Thyroid gland (tissue), 4 donors: ENCODE results near the gene ST8SIA1. TPM values are rescaled to one million over a fixed set of nuclear protein-coding genes. Genes with fewer than 3 reads are reported as not detected.

ENCODE experiments used
- DNase-seq, 2 donors: peaks; one replicate each; pipeline ENCODE4 v3.0.0-alpha.2; 2019
- H3K27ac ChIP-seq, 3 donors: fragments of 200-600 bp; sonication (generic); 1 replicate in 2 of 3; 2 replicates in 1 of 3; pipeline ENCODE4 v1.5.1; 2016 to 2019; ENCODE audit warnings: mild to moderate bottlenecking in 1 of 3, moderate library complexity in 1 of 3
- H3K27me3 ChIP-seq: fragments of 200-600 bp; sonication (generic); one replicate; pipeline ENCODE4 v1.5.1; 2019
- H3K36me3 ChIP-seq, 2 donors: fragments of 200-600 bp; sonication (generic); one replicate each; pipeline ENCODE4 v1.5.1; 2016 to 2019
- H3K4me1 ChIP-seq, 2 donors: fragments of 200-600 bp; sonication (generic); one replicate each; pipeline ENCODE4 v1.5.1; 2017 to 2019
- H3K4me3 ChIP-seq, 3 donors: fragments of 200-600 bp; sonication (generic); replicated peaks in 1 of 3; 1 replicate in 2 of 3; 2 replicates in 1 of 3; pipeline ENCODE4 v1.5.1; 2016; ENCODE audit warnings: mild to moderate bottlenecking in 1 of 3
- H3K9me3 ChIP-seq: fragments of 200-600 bp; sonication (generic); one replicate; pipeline ENCODE4 v1.5.1; 2017
- CTCF ChIP-seq, 6 experiments: fragments of 200-600 bp in 3 of 6; fragments of 450-650 bp in 3 of 6; sonication (generic) in 3 of 6; IDR thresholded peaks; one replicate each; pipeline ENCODE4 v1.5.1; 2016 to 2019; ENCODE audit warnings: antibody characterized with exemption in 6 of 6, mild to moderate bottlenecking in 2 of 6, inconsistent platforms in 1 of 6, moderate library complexity in 1 of 6
- POLR2A ChIP-seq, 2 donors: fragments of 450-650 bp; IDR thresholded peaks; one replicate each; pipeline ENCODE4 v1.6.1; 2017; ENCODE audit warnings: antibody characterized with exemption in 2 of 2, mild to moderate bottlenecking in 2 of 2, moderate library complexity in 1 of 2
- WGBS, 2 donors: methylation state at CpG; one replicate each; pipeline ENCODE4 v1.1.5; 2017; 5-methylcytosine and 5-hydroxymethylcytosine counted together
- intact Hi-C: fragments of 100-400 bp; cut with DNase I; formaldehyde crosslinking; loops from one replicate; pipeline ENCODE4 v1.15.1; 2023
- total RNA-seq, 4 donors: library from RNA; depleted of rRNA; stranded (reverse); fragments of >200 nt; gene quantifications; one replicate each; pipeline ENCODE4 v1.2.3, GENCODE V29; 2016

ST8SIA1 gene
- total RNA-seq, 4 donors from 2014 or later = 2.5 to 5.2 (median 4.9) TPM

GRCh38 chr12:22321018-22321605, 13.4 kb downstream of the ST8SIA1 start:
- 78 to 84% methylated on average over 11 of the region's 11 CpGs for WGBS, 2 donors
- no peaks in the 10 kb centered on the region for H3K9me3 ChIP-seq
- no peak overlapping the region for H3K4me3 ChIP-seq
- intact Hi-C loops = no loop called here
- H3K27ac ChIP-seq = peak overlapping the region in 2 of 3 donors; percentile 11 to 14
- peaks cover 0 to 4% of the 10 kb centered on the region in 2 donors for H3K4me1 ChIP-seq
- peak; percentile 26 to 39 for DNase-seq
- no peaks in the 10 kb centered on the region for H3K36me3 ChIP-seq
- TF ChIP-seq CTCF (IDR thresholded peaks at IDR 0.05) = no peak
- TF ChIP-seq POLR2A (IDR thresholded peaks at IDR 0.05) = no peak
- no peaks in the 10 kb centered on the region for H3K27me3 ChIP-seq

GRCh38 chr12:22318108-22318737, 16.3 kb downstream of the ST8SIA1 start:
- intact Hi-C loops = no loop called here
- H3K4me3 ChIP-seq = no peak overlapping the region
- peaks cover 9 to 11% of the 10 kb centered on the region in 2 donors for H3K4me1 ChIP-seq
- no peak overlapping the region for H3K27ac ChIP-seq
- no peaks in the 10 kb centered on the region for H3K27me3 ChIP-seq
- TF ChIP-seq POLR2A (IDR thresholded peaks at IDR 0.05) (no peak), CTCF (IDR thresholded peaks at IDR 0.05) (no peak)
- DNase-seq = no peak
- no peaks in the 10 kb centered on the region for H3K9me3 ChIP-seq
- WGBS, 2 donors = 88 to 92% methylated on average over 4 of the region's 4 CpGs
- H3K36me3 ChIP-seq = no peaks in the 10 kb centered on the region

DNA sequence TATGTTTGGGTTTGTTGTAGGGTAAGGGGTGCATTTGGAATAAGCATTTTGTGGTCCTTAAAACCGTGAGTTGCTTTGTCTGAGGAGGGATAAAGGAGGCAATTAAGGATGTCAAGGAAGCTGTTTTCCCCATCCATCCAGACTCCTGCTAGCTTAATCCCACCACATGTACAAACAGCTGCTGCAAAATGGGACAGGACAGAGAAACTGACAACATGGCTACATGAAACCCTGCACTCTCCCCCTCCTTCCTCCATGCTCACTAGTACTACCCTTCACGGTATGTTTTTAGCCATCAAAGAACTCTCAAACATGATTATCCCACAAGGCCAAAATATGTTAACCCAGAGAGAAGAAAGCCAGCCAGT, 20.6 kb downstream of the ST8SIA1 start:
- Histone ChIP-seq H3K27me3 (no peaks in the 10 kb centered on the region), H3K4me1 (peaks cover 30 to 31% of the 10 kb centered on the region in 2 donors), H3K27ac (peak overlapping the region in 2 of 3 donors; percentile 66 to 83), H3K9me3 (no peaks in the 10 kb centered on the region), H3K4me3 (no peak overlapping the region), H3K36me3 (no peaks in the 10 kb centered on the region)
- no peak for DNase-seq
- TF ChIP-seq CTCF (IDR thresholded peaks at IDR 0.05) = no peak
- TF ChIP-seq POLR2A (IDR thresholded peaks at IDR 0.05) = no peak
- intact Hi-C loops = no loop called here
- 89 to 93% methylated on average over 2 of the region's 2 CpGs for WGBS, 2 donors

DNA sequence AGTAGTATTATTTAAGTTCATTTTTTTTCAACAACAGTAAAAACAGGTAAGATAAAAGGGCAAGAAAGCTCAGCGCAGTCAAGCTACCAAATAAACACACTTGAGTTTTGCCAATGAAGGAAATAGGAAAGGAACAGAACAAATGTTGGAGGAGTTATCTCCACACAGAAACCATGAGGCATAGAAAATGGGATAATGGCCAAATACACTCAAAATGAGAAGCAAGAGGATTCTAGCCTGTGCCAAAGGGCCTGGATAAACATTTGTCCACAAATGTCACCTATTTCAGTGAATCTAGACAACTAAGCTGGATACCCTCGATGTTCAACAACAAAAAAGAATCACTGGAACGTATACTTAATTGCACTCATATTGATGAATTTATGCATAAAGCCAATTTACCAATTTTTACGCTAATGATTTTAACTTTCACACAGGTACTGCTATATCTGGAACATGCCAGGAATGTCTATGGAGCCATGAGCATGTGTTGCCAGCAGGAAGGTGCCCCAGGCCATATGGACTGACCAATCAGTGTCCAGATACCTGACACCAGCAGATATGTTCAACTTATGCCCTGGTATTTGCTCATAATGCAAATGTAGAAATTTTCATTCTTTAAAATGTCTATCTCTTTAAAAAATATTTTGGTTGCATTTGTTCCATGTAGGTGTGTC, 21.1 kb downstream of the ST8SIA1 start:
- peak overlapping the region; percentile 10 to 83 (median 66) for H3K27ac ChIP-seq
- peaks cover 30 to 31% of the 10 kb centered on the region in 2 donors for H3K4me1 ChIP-seq
- no peak overlapping the region for H3K4me3 ChIP-seq
- no peak for TF ChIP-seq CTCF (IDR thresholded peaks at IDR 0.05)
- TF ChIP-seq POLR2A (IDR thresholded peaks at IDR 0.05) = no peak
- H3K36me3 ChIP-seq = no peaks in the 10 kb centered on the region
- intact Hi-C loops = no loop called here
- no peaks in the 10 kb centered on the region for H3K9me3 ChIP-seq
- H3K27me3 ChIP-seq = no peaks in the 10 kb centered on the region
- WGBS, 2 donors = 42 to 53% methylated on average over 4 of the region's 4 CpGs
- DNase-seq = peak; percentile 10 to 16

GRCh38 chr12:22312336-22312735, 22.2 kb downstream of the ST8SIA1 start:
- DNase-seq = peak; percentile 48 to 67
- no peaks in the 10 kb centered on the region for H3K9me3 ChIP-seq
- no peaks in the 10 kb centered on the region for H3K36me3 ChIP-seq
- TF ChIP-seq CTCF (IDR thresholded peaks at IDR 0.05) (no peak), POLR2A (IDR thresholded peaks at IDR 0.05) (no peak)
- no peak overlapping the region for H3K4me3 ChIP-seq
- intact Hi-C loops = no loop called here
- 23 to 25% methylated on average over 5 of the region's 5 CpGs for WGBS, 2 donors
- H3K27me3 ChIP-seq = no peaks in the 10 kb centered on the region
- H3K27ac ChIP-seq = peak overlapping the region; percentile 25 to 83 (median 66)
- H3K4me1 ChIP-seq = peaks cover 30 to 31% of the 10 kb centered on the region in 2 donors
